Liver (tissue), 9 donors: ENCODE measurements around the gene NCS1. TPM values are rescaled to one million over a fixed set of nuclear protein-coding genes. Genes with fewer than 3 reads are reported as not detected.

ENCODE experiments used
- DNase-seq: peaks from one replicate; pipeline ENCODE4 v3.0.0-alpha.2; 2017; ENCODE audit warnings: low spot score
- H3K27ac ChIP-seq, 2 donors: one replicate each; pipeline ENCODE4 v1.7.0; 2013; ENCODE audit warnings: inconsistent platforms in 2 of 2, low read length in 2 of 2, control low read depth in 1 of 2, low read depth in 1 of 2, mild to moderate bottlenecking in 1 of 2
- H3K27me3 ChIP-seq, 4 donors: one replicate each; pipeline versions ENCODE4 v1.6.1 to v1.7.0; 2013; ENCODE audit warnings: low read length in 3 of 4, inconsistent platforms in 1 of 4, mild to moderate bottlenecking in 1 of 4, moderate library complexity in 1 of 4; ENCODE audit not compliant: control insufficient read depth in 4 of 4, insufficient read depth in 4 of 4
- H3K36me3 ChIP-seq, 4 donors: one replicate each; pipeline versions ENCODE4 v1.6.1 to v1.7.0; 2013; ENCODE audit warnings: low read length in 3 of 4, mild to moderate bottlenecking in 3 of 4, low read depth in 1 of 4, moderate library complexity in 1 of 4; ENCODE audit not compliant: control insufficient read depth in 4 of 4, insufficient read depth in 3 of 4
- H3K4me1 ChIP-seq, 4 donors: one replicate each; pipeline versions ENCODE4 v1.6.1 to v1.7.0; 2013; ENCODE audit warnings: low read length in 3 of 4, mild to moderate bottlenecking in 3 of 4, moderate library complexity in 1 of 4; ENCODE audit not compliant: control insufficient read depth in 4 of 4, insufficient read depth in 4 of 4
- H3K4me3 ChIP-seq, 3 donors: one replicate each; pipeline versions ENCODE4 v1.6.1 to v1.7.0; 2013; ENCODE audit warnings: low read length in 3 of 3, control low read depth in 1 of 3, low read depth in 1 of 3, mild to moderate bottlenecking in 1 of 3
- H3K9ac ChIP-seq, 2 donors: one replicate each; pipeline ENCODE4 v1.7.0; 2013; ENCODE audit warnings: low read length in 2 of 2, mild to moderate bottlenecking in 2 of 2, moderate library complexity in 2 of 2, control low read depth in 1 of 2, low read depth in 1 of 2
- H3K9me3 ChIP-seq, 4 donors: one replicate each; pipeline versions ENCODE4 v1.6.1 to v1.7.0; 2013; ENCODE audit warnings: low read length in 3 of 4; ENCODE audit not compliant: control insufficient read depth in 4 of 4
- ATF3 ChIP-seq: IDR thresholded peaks from 2 replicates; pipeline ENCODE4 v1.6.1; 2016; ENCODE audit warnings: antibody characterized with exemption
- CTCF ChIP-seq: fragments of 150-350 bp; IDR thresholded peaks from 2 replicates; pipeline ENCODE4 v1.5.1; 2017; ENCODE audit warnings: improper control_type of control experiment, low read depth, low read length; ENCODE audit not compliant: missing input control
- EGR1 ChIP-seq, 2 donors: IDR thresholded peaks; 2 replicates each; pipeline ENCODE4 v1.6.1; 2016 to 2018; ENCODE audit warnings: antibody characterized with exemption in 2 of 2, low read depth in 2 of 2
- FOXA1 ChIP-seq: IDR thresholded peaks from 2 replicates; pipeline ENCODE4 v1.6.1; 2016; ENCODE audit warnings: antibody characterized with exemption
- FOXA2 ChIP-seq: IDR thresholded peaks from 2 replicates; pipeline ENCODE4 v1.6.1; 2016; ENCODE audit warnings: antibody characterized with exemption
- GABPA ChIP-seq, 2 donors: IDR thresholded peaks in 1 of 2; conservative IDR thresholded peaks in 1 of 2; 2 replicates each; pipeline ENCODE4 v1.6.1; 2016; ENCODE audit warnings: antibody characterized with exemption in 2 of 2, mild to moderate bottlenecking in 1 of 2, moderate library complexity in 1 of 2
- HNF4A ChIP-seq, 2 donors: conservative IDR thresholded peaks; 2 replicates each; pipeline ENCODE4 v1.6.1; 2016; ENCODE audit warnings: antibody characterized with exemption in 2 of 2, mild to moderate bottlenecking in 2 of 2
- HNF4G ChIP-seq: IDR thresholded peaks from 2 replicates; pipeline ENCODE4 v1.6.1; 2016; ENCODE audit warnings: antibody characterized with exemption
- JUND ChIP-seq, 2 donors: IDR thresholded peaks; 2 replicates each; pipeline ENCODE4 v1.6.1; 2016; ENCODE audit warnings: antibody characterized with exemption in 2 of 2
- NR2F2 ChIP-seq: IDR thresholded peaks from 2 replicates; pipeline ENCODE4 v1.6.1; 2016; ENCODE audit warnings: antibody characterized with exemption
- RAD21 ChIP-seq, 2 donors: IDR thresholded peaks; 2 replicates each; pipeline ENCODE4 v1.6.1; 2016; ENCODE audit warnings: antibody characterized with exemption in 2 of 2, mild to moderate bottlenecking in 2 of 2
- RXRA ChIP-seq, 2 donors: IDR thresholded peaks; 2 replicates each; pipeline ENCODE4 v1.6.1; 2017 to 2018; ENCODE audit warnings: antibody characterized with exemption in 2 of 2, mild to moderate bottlenecking in 1 of 2
- SP1 ChIP-seq: IDR thresholded peaks from 2 replicates; pipeline ENCODE4 v1.6.1; 2018; ENCODE audit warnings: antibody characterized with exemption, mild to moderate bottlenecking
- TAF1 ChIP-seq: conservative IDR thresholded peaks from 2 replicates; pipeline ENCODE4 v1.6.1; 2016; ENCODE audit warnings: antibody characterized with exemption, mild to moderate bottlenecking
- YY1 ChIP-seq: IDR thresholded peaks from 2 replicates; pipeline ENCODE4 v1.6.1; 2016; ENCODE audit warnings: antibody characterized with exemption, mild to moderate bottlenecking
- WGBS: extraction: QIAGEN DNeasy Blood & Tissue Kit; methylation state at CpG from one replicate; pipeline ENCODE4 v1.1.7; 2013; 5-methylcytosine and 5-hydroxymethylcytosine counted together
- polyA plus RNA-seq, 2 donors: library from polyadenylated mRNA; stranded (reverse) in 1 of 2; unstranded in 1 of 2; fragments of 200-250 nt in 1 of 2; fragments of >200 nt in 1 of 2; fragmentation: Nextera tagmentation in 1 of 2; extraction: Ambion mirVana in 1 of 2; gene quantifications; one replicate each; pipeline versions ENCODE4 v1.2.1 to v1.2.3, GENCODE V29; 2013 to 2015
- total RNA-seq, 2 donors: library from RNA; depleted of rRNA; stranded (reverse); fragments of >200 nt; gene quantifications; one replicate each; pipeline ENCODE4 v1.2.3, GENCODE V29; 2014
- TF ChIP-seq, protein P1 (sequence below): IDR thresholded peaks from 2 replicates; pipeline ENCODE4 v1.6.1; 2016; ENCODE audit warnings: antibody characterized with exemption
- TF ChIP-seq, protein P2 (sequence below): IDR thresholded peaks from 2 replicates; pipeline ENCODE4 v1.6.1; 2016; ENCODE audit warnings: antibody characterized with exemption, mild to moderate bottlenecking
- TF ChIP-seq, protein P3 (sequence below): IDR thresholded peaks from 2 replicates; pipeline ENCODE4 v1.6.1; 2016; ENCODE audit warnings: antibody characterized with exemption
- donor health status: healthy.
- donor health status: healthy.
- donor health status: healthy.
- donor health status: healthy.
- donor health status: healthy.

Gene NCS1
- total and polyA plus RNA-seq, 4 donors = 0.35 to 2.5 (median 1.2) TPM

GRCh38 chr9:130154816-130155215, 17.4 kb upstream of the NCS1 start:
- Histone ChIP-seq H3K27ac (no peak overlapping the region), H3K9ac (no peak overlapping the region), H3K4me1 (peaks cover 1 to 7% (median 4%) of the 10 kb centered on the region in 4 donors), H3K27me3 (no peaks in the 10 kb centered on the region), H3K9me3 (no peaks in the 10 kb centered on the region), H3K36me3 (no peaks in the 10 kb centered on the region), H3K4me3 (no peak overlapping the region)
- 96% methylated on average over 3 of the region's 3 CpGs for WGBS
- no peak for DNase-seq
- TF ChIP-seq SP1 (no peak), ATF3 (no peak), FOXA1 (no peak), CTCF (no peak), NR2F2 (no peak), GABPA (IDR thresholded peaks at IDR 0.05 in 1 of 2, conservative IDR thresholded peaks at IDR 0.05 in 1 of 2) (no peak), RXRA (IDR thresholded peaks at IDR 0.05) (no peak), RAD21 (IDR thresholded peaks at IDR 0.05) (no peak), EGR1 (IDR thresholded peaks at IDR 0.05; ENCODE audit: low read depth in 2 of 2) (no peak), YY1 (no peak), JUND (IDR thresholded peaks at IDR 0.05) (no peak), HNF4G (no peak), TAF1 (no peak), FOXA2 (no peak), HNF4A (conservative IDR thresholded peaks at IDR 0.05) (no peak)
- TF ChIP-seq, protein P1, sequence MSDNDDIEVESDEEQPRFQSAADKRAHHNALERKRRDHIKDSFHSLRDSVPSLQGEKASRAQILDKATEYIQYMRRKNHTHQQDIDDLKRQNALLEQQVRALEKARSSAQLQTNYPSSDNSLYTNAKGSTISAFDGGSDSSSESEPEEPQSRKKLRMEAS = no peak
- TF ChIP-seq, protein P2, sequence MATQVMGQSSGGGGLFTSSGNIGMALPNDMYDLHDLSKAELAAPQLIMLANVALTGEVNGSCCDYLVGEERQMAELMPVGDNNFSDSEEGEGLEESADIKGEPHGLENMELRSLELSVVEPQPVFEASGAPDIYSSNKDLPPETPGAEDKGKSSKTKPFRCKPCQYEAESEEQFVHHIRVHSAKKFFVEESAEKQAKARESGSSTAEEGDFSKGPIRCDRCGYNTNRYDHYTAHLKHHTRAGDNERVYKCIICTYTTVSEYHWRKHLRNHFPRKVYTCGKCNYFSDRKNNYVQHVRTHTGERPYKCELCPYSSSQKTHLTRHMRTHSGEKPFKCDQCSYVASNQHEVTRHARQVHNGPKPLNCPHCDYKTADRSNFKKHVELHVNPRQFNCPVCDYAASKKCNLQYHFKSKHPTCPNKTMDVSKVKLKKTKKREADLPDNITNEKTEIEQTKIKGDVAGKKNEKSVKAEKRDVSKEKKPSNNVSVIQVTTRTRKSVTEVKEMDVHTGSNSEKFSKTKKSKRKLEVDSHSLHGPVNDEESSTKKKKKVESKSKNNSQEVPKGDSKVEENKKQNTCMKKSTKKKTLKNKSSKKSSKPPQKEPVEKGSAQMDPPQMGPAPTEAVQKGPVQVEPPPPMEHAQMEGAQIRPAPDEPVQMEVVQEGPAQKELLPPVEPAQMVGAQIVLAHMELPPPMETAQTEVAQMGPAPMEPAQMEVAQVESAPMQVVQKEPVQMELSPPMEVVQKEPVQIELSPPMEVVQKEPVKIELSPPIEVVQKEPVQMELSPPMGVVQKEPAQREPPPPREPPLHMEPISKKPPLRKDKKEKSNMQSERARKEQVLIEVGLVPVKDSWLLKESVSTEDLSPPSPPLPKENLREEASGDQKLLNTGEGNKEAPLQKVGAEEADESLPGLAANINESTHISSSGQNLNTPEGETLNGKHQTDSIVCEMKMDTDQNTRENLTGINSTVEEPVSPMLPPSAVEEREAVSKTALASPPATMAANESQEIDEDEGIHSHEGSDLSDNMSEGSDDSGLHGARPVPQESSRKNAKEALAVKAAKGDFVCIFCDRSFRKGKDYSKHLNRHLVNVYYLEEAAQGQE = no peak
- TF ChIP-seq, protein P3, sequence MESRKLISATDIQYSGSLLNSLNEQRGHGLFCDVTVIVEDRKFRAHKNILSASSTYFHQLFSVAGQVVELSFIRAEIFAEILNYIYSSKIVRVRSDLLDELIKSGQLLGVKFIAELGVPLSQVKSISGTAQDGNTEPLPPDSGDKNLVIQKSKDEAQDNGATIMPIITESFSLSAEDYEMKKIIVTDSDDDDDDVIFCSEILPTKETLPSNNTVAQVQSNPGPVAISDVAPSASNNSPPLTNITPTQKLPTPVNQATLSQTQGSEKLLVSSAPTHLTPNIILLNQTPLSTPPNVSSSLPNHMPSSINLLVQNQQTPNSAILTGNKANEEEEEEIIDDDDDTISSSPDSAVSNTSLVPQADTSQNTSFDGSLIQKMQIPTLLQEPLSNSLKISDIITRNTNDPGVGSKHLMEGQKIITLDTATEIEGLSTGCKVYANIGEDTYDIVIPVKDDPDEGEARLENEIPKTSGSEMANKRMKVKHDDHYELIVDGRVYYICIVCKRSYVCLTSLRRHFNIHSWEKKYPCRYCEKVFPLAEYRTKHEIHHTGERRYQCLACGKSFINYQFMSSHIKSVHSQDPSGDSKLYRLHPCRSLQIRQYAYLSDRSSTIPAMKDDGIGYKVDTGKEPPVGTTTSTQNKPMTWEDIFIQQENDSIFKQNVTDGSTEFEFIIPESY = no peak
